ENCODE results near the gene SLC38A8. TPM values are rescaled to one million over a fixed set of nuclear protein-coding genes. Genes with fewer than 3 reads are reported as not detected.

Gene SLC38A8
- total and polyA plus RNA-seq, 7 experiments from 2014 or later: not detected

GRCh38 chr16:84086341-84086740, 43.7 kb upstream of the SLC38A8 start:
- H3K27me3 Mint-ChIP-seq: no peaks in the 10 kb centered on the region
- peaks cover 9 to 44% (median 25%) of the 10 kb centered on the region in 5 donors for H3K36me3 Mint-ChIP-seq
- H3K4me1 ChIP-seq (ENCODE audit: control insufficient read depth in 2 of 2, insufficient read depth in 2 of 2, low read length in 2 of 2): peaks cover 4 to 24% of the 10 kb centered on the region in 2 donors

GRCh38 chr16:84085773-84086172, 43.2 kb upstream of the SLC38A8 start:
- no peak overlapping the region for H3K4me3 ChIP-seq (ENCODE audit: low read length)
- Mint-ChIP-seq H3K4me1 (peaks cover 33 to 61% (median 52%) of the 10 kb centered on the region in 7 donors), H3K4me3 (peak overlapping the region in 1 of 10 donors; percentile 52), H3K36me3 (peaks cover 14 to 47% (median 23%) of the 10 kb centered on the region in 5 donors), H3K27ac (peak overlapping the region in 4 of 9 donors; percentile 41 to 72 (median 62)), H3K27me3 (no peaks in the 10 kb centered on the region), H3K9me3 (no peaks in the 10 kb centered on the region)
- peaks cover 21 to 70% (median 24%) of the 10 kb centered on the region in 3 experiments for H3K36me3 ChIP-seq (ENCODE audit: control insufficient read depth in 2 of 3, insufficient read depth in 3 of 3, low read length in 3 of 3)
- CTCF ChIA-PET: interaction anchor here (1.0 to 5.9 kb wide), 9 partner anchors 17 to 101 kb away, joined by 3 to 31 read pairs (median 4); partner anchors contain the start of gene TAF1C
- ATAC-seq (no peak), DNase-seq (no peak)
- H3K27me3 ChIP-seq (ENCODE audit: control insufficient read depth in 2 of 2, insufficient read depth in 2 of 2, low read length in 2 of 2): no peaks in the 10 kb centered on the region
- no peak overlapping the region for H3K27ac ChIP-seq (ENCODE audit: low read depth, low read length)
- H3K4me1 ChIP-seq (ENCODE audit: control insufficient read depth in 2 of 2, insufficient read depth in 2 of 2, low read length in 2 of 2): peaks cover 4 to 24% of the 10 kb centered on the region in 2 donors
- intact Hi-C loops (cut with micrococcal nuclease): loop anchor here (1.0 to 10.0 kb wide), 5 partner anchors 31 to 419 kb away; partner anchors contain the start of genes DNAAF1 (in 1 of the 2), HSDL1 (in 1 of the 2), MBTPS1 (in 1 of the 2) and MEAK7 (in 1 of the 2)
- no peaks in the 10 kb centered on the region for H3K9me3 ChIP-seq (ENCODE audit: control insufficient read depth in 2 of 3, low read length in 3 of 3)
- POLR2A ChIA-PET: interaction anchor here (0.8 kb wide), 1 partner anchor 31 kb away, joined by 4 read pairs; the partner anchor contains the start of gene MBTPS1

More at GRCh38 chr16:84086341-84086740, 43.7 kb upstream of the SLC38A8 start:
- no peak for DNase-seq
- CTCF ChIA-PET: interaction anchor here (1.1 to 5.9 kb wide), 6 partner anchors 49 to 101 kb away, joined by 3 to 31 read pairs (median 4); partner anchors contain the start of gene TAF1C
- H3K36me3 ChIP-seq (ENCODE audit: control insufficient read depth in 2 of 3, insufficient read depth in 3 of 3, low read length in 3 of 3): peaks cover 19 to 70% (median 27%) of the 10 kb centered on the region in 3 experiments
- Mint-ChIP-seq H3K27ac (peak overlapping the region in 3 of 9 donors; percentile 41 to 72 (median 66)), H3K9me3 (no peaks in the 10 kb centered on the region), H3K4me1 (peaks cover 29 to 60% (median 49%) of the 10 kb centered on the region in 7 donors), H3K4me3 (peak overlapping the region in 1 of 10 donors; percentile 52)
- H3K27me3 ChIP-seq (ENCODE audit: control insufficient read depth in 2 of 2, insufficient read depth in 2 of 2, low read length in 2 of 2): no peaks in the 10 kb centered on the region
- no peak for ATAC-seq
- intact Hi-C loops (cut with micrococcal nuclease): loop anchor here in 1 of 2 donors (5.0 to 10.0 kb wide), 2 partner anchors 396 to 418 kb away; partner anchors contain the start of gene MEAK7
- no peaks in the 10 kb centered on the region for H3K9me3 ChIP-seq (ENCODE audit: control insufficient read depth in 2 of 3, low read length in 3 of 3)
- H3K27ac ChIP-seq (ENCODE audit: low read depth, low read length): no peak overlapping the region
- H3K4me3 ChIP-seq (ENCODE audit: low read length): no peak overlapping the region
- POLR2A ChIA-PET: interaction anchor here (0.8 kb wide), 1 partner anchor 31 kb away, joined by 4 read pairs; the partner anchor contains the start of gene MBTPS1

GRCh38 chr16:84085271-84085667, 42.7 kb upstream of the SLC38A8 start:
- DNase-seq (no peak), ATAC-seq (no peak)
- no peaks in the 10 kb centered on the region for H3K27me3 ChIP-seq (ENCODE audit: control insufficient read depth in 2 of 2, insufficient read depth in 2 of 2, low read length in 2 of 2)
- H3K4me1 ChIP-seq (ENCODE audit: control insufficient read depth in 2 of 2, insufficient read depth in 2 of 2, low read length in 2 of 2): peaks cover 4 to 24% of the 10 kb centered on the region in 2 donors
- Mint-ChIP-seq H3K27ac (no peak overlapping the region), H3K4me1 (peaks cover 33 to 61% (median 49%) of the 10 kb centered on the region in 7 donors), H3K4me3 (no peak overlapping the region), H3K9me3 (no peaks in the 10 kb centered on the region), H3K27me3 (no peaks in the 10 kb centered on the region), H3K36me3 (peaks cover 17 to 49% (median 22%) of the 10 kb centered on the region in 5 donors)
- H3K4me3 ChIP-seq (ENCODE audit: low read length): no peak overlapping the region
- intact Hi-C loops (cut with micrococcal nuclease): loop anchor here (1.0 to 10.0 kb wide), 5 partner anchors 31 to 420 kb away; partner anchors contain the start of genes DNAAF1 (in 1 of the 2), HSDL1 (in 1 of the 2), MBTPS1 (in 1 of the 2) and MEAK7 (in 1 of the 2)
- no peak overlapping the region for H3K27ac ChIP-seq (ENCODE audit: low read depth, low read length)
- peaks cover 16 to 72% (median 28%) of the 10 kb centered on the region in 3 experiments for H3K36me3 ChIP-seq (ENCODE audit: control insufficient read depth in 2 of 3, insufficient read depth in 3 of 3, low read length in 3 of 3)
- CTCF ChIA-PET: interaction anchor here (1.0 to 5.9 kb wide), 10 partner anchors 16 to 102 kb away, joined by 3 to 31 read pairs (median 6); partner anchors contain the start of genes MBTPS1 and TAF1C
- POLR2A ChIA-PET: no interaction called here
- no peaks in the 10 kb centered on the region for H3K9me3 ChIP-seq (ENCODE audit: control insufficient read depth in 2 of 3, low read length in 3 of 3)

- H3K4me1 Mint-ChIP-seq: peaks cover 31 to 59% (median 52%) of the 10 kb centered on the region in 7 donors
- ChIA-PET CTCF (interaction anchor here (0.5 to 5.9 kb wide), 12 partner anchors 14 to 1886 kb away, joined by 3 to 31 read pairs (median 4); partner anchors contain the start of genes MBTPS1 and TAF1C), POLR2A (no interaction called here)
- Histone ChIP-seq H3K9me3 (ENCODE audit: control insufficient read depth in 2 of 3, low read length in 3 of 3) (no peaks in the 10 kb centered on the region), H3K4me1 (ENCODE audit: control insufficient read depth in 2 of 2, insufficient read depth in 2 of 2, low read length in 2 of 2) (peaks cover 4 to 24% of the 10 kb centered on the region in 2 donors), H3K27ac (ENCODE audit: low read depth, low read length) (no peak overlapping the region), H3K36me3 (ENCODE audit: control insufficient read depth in 2 of 3, insufficient read depth in 3 of 3, low read length in 3 of 3) (peaks cover 11 to 73% (median 23%) of the 10 kb centered on the region in 3 experiments), H3K27me3 (ENCODE audit: control insufficient read depth in 2 of 2, insufficient read depth in 2 of 2, low read length in 2 of 2) (no peaks in the 10 kb centered on the region), H3K4me3 (ENCODE audit: low read length) (no peak overlapping the region)
- H3K36me3 Mint-ChIP-seq: peaks cover 17 to 54% (median 23%) of the 10 kb centered on the region in 5 donors
- DNase-seq (peak; percentile 31 to 71 (median 65)), ATAC-seq (peak; percentile 87)
- intact Hi-C loops (cut with micrococcal nuclease): loop anchor here (1.0 to 10.0 kb wide), 6 partner anchors 32 to 420 kb away; partner anchors contain the start of genes TAF1C (in 2 of the 2), DNAAF1 (in 1 of the 2), HSDL1 (in 1 of the 2) and MBTPS1 (in 1 of the 2)
- peak overlapping the region in 1 of 10 donors; percentile 18 for H3K4me3 Mint-ChIP-seq
- H3K9me3 Mint-ChIP-seq: no peaks in the 10 kb centered on the region
- H3K27ac Mint-ChIP-seq: peak overlapping the region in 1 of 9 donors; percentile 15
- no peaks in the 10 kb centered on the region for H3K27me3 Mint-ChIP-seq
Observed at GRCh38 chr16:84084570-84085270, 42.1 kb upstream of the SLC38A8 start.

GRCh38 chr16:84082835-84083569, 40.4 kb upstream of the SLC38A8 start:
- no peak overlapping the region for H3K4me3 ChIP-seq (ENCODE audit: low read length)
- no peak overlapping the region for H3K27ac ChIP-seq (ENCODE audit: low read depth, low read length)
- Mint-ChIP-seq H3K4me3 (no peak overlapping the region), H3K27ac (peak overlapping the region in 2 of 9 donors; percentile 1 to 65), H3K4me1 (peaks cover 21 to 50% (median 43%) of the 10 kb centered on the region in 7 donors), H3K36me3 (peaks cover 12 to 57% (median 24%) of the 10 kb centered on the region in 5 donors), H3K27me3 (no peaks in the 10 kb centered on the region), H3K9me3 (no peaks in the 10 kb centered on the region)
- H3K4me1 ChIP-seq (ENCODE audit: control insufficient read depth in 2 of 2, insufficient read depth in 2 of 2, low read length in 2 of 2): peaks cover 4 to 10% of the 10 kb centered on the region in 2 donors
- ATAC-seq (peak; percentile 30), DNase-seq (no peak)
- H3K9me3 ChIP-seq (ENCODE audit: control insufficient read depth in 2 of 3, low read length in 3 of 3): no peaks in the 10 kb centered on the region
- POLR2A ChIA-PET: interaction anchor here (0.6 to 1.3 kb wide), 2 partner anchors 8 to 33 kb away, joined by 3 to 5 read pairs; no protein-coding TSS in a partner anchor
- intact Hi-C loops (cut with micrococcal nuclease): loop anchor here in 1 of 2 donors (10.0 kb wide), 1 partner anchor 422 kb away; the partner anchor contains the start of gene MEAK7
- peaks cover 5 to 71% (median 18%) of the 10 kb centered on the region in 3 experiments for H3K36me3 ChIP-seq (ENCODE audit: control insufficient read depth in 2 of 3, insufficient read depth in 3 of 3, low read length in 3 of 3)
- CTCF ChIA-PET: interaction anchor here (0.6 to 5.9 kb wide), 4 partner anchors 12 to 104 kb away, joined by 3 to 31 read pairs (median 5); partner anchors contain the start of gene TAF1C
- H3K27me3 ChIP-seq (ENCODE audit: control insufficient read depth in 2 of 2, insufficient read depth in 2 of 2, low read length in 2 of 2): no peaks in the 10 kb centered on the region

All from naive thymus-derived CD4-positive, alpha-beta T cell (primary cell).